ENCODE data around the gene PTRH2. TPM values are rescaled to one million over a fixed set of nuclear protein-coding genes. Genes with fewer than 3 reads are reported as not detected.
"Not testable (repeated sequence)": the region's sequence is repeated elsewhere in the genome, so short reads cannot be mapped to it uniquely, and the experiment has no call there.

PTRH2 gene
- total RNA-seq (9.4 TPM), polyA plus RNA-seq (25.5 TPM)

DNA sequence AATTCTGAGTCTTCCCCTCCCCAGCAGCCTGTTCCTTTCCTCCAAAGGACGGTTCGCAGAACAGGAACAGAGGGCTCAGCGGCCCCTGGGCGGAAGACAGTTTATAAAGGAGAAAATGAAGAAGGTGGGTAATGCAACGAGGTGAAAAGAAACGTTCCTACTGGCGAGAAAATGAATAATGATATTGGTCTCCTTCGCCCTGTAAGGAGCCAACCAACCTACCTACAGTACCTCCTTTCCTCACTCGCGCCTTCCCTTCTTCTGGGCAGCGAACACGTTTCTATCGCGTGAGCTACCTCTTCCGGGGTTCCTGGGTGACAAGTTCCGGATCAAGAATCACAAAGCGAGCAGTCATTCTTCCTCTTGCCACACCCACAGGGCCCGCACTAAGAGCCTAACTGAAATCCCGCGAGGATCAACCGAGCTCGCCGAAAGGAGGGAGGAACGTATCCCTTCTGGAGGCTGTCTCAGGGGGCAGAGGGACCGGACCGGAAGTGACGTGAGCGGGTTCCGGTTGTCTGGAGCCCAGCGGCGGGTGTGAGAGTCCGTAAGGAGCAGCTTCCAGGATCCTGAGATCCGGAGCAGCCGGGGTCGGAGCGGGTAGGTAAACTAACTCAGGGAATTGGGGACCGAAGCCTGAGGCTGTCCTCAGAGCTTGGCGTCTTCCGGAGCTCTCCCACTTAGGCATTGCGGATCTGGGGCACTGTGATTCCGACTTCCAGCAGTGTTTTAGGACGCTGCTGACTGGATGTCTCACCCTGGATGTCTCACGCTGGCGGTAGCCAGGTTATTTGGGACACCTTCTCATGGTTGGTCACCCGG is at the start of gene PTRH2, which contains the start of gene VMP1:
PTRH2 (minus strand) TSS at position 282 of the 822 bp plus-strand sequence. CDS start 9,452 bp downstream, outside the sequence.
VMP1 (plus strand) TSS at position 506 of the 822 bp plus-strand sequence. CDS start 23,793 bp downstream, outside the sequence.
- Histone ChIP-seq H3K4me3 (ENCODE audit: low read depth, low read length) (peak within 1 kb of the TSS; percentile 78), H3K4me1 (ENCODE audit: insufficient read depth) (no peaks in the 10 kb centered on the region), H3K27ac (ENCODE audit: low read depth) (peak within 1 kb of the TSS; percentile 68), H3K36me3 (ENCODE audit: insufficient read depth) (no peaks in the 10 kb centered on the region)
- DNase-seq (ENCODE audit: extremely low spot score) = peak; percentile 99
- WGBS = under 1% methylated on average over 45 of the region's 45 CpGs

DNA sequence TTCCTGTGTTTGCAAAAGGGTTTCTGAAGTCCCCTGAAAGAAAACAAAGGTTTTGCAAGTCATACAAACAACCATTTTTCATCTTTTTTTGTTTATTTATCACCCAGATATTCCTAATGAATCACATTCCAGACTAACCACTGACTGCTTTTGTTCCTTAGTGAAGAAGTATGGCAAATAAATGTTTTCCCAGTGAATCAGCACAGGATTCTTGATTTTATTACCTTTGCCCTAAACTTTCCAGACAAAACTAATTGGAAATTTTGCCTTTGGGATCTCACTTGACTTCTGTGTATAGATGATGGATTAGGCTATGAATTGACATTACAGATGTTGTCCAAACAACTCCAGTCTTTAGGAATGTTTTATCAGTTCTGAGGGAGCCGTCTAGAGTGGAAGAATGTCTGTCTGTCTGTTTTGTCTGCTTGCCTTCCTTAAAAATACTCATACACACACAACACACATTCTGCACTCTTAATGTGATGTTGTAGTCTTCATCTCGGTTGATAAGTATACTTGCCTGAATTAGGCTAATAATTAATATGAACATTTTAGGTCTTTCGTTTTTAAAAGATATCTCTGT is 49.1 kb upstream of the PTRH2 start:
- no peak for DNase-seq (ENCODE audit: extremely low spot score)
- H3K4me3 ChIP-seq (ENCODE audit: low read depth, low read length) = no peak overlapping the region
- WGBS = 37% methylated on average over 3 of the region's 3 CpGs

DNA sequence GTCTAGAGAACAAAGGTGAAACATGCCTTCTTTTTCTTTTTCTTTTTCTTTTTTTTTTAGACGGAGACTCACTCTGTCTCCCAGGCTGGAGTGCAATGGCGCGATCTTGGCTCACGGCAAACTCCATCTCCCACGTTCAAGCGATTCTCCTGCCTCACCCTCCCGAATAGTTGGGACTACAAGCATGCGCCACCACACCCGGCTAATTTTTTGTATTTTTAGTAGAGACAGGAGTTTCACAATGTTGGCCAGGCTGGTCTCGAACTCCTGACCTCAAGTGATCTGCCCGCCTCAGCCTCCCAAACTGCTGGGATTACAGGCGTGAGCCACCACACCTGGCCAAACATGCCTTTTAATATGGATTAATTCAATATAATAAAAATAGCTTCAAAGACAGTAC is 47.8 kb upstream of the PTRH2 start:
- not testable (repeated sequence) for DNase-seq (ENCODE audit: extremely low spot score); H3K4me1 ChIP-seq (ENCODE audit: insufficient read depth); H3K36me3 ChIP-seq (ENCODE audit: insufficient read depth); H3K4me3 ChIP-seq (ENCODE audit: low read depth, low read length); H3K27ac ChIP-seq (ENCODE audit: low read depth)
- 98% methylated on average over 12 of the region's 12 CpGs for WGBS

More for the DNA sequence above, 49.1 kb upstream of the PTRH2 start:
- Histone ChIP-seq H3K4me1 (ENCODE audit: insufficient read depth) (no peaks in the 10 kb centered on the region), H3K36me3 (ENCODE audit: insufficient read depth) (no peaks in the 10 kb centered on the region), H3K27ac (ENCODE audit: low read depth) (no peak overlapping the region)

DNA sequence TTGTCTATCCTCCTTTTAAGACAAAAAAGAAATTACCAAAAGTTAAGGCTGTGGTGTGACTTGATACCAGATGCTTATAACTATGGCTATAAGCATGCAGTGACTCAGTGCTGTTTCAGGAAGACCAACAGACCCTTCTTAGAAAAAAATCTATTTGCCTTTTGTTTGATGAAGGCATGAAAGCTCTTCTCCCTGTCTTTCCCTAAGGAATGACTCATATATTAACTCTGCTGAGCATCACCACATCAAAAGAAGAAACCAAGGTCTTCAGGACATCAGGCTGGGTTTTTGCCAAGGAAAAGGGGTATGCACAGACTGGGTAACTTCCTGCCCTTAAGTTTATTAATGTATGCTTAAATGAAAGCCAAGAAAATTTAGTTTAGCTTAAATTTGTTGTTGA is 47.3 kb upstream of the PTRH2 start:
- H3K36me3 ChIP-seq (ENCODE audit: insufficient read depth) = no peaks in the 10 kb centered on the region
- no peak for DNase-seq (ENCODE audit: extremely low spot score)
- H3K27ac ChIP-seq (ENCODE audit: low read depth) = no peak overlapping the region
- H3K4me3 ChIP-seq (ENCODE audit: low read depth, low read length) = no peak overlapping the region
- no peaks in the 10 kb centered on the region for H3K4me1 ChIP-seq (ENCODE audit: insufficient read depth)

DNA sequence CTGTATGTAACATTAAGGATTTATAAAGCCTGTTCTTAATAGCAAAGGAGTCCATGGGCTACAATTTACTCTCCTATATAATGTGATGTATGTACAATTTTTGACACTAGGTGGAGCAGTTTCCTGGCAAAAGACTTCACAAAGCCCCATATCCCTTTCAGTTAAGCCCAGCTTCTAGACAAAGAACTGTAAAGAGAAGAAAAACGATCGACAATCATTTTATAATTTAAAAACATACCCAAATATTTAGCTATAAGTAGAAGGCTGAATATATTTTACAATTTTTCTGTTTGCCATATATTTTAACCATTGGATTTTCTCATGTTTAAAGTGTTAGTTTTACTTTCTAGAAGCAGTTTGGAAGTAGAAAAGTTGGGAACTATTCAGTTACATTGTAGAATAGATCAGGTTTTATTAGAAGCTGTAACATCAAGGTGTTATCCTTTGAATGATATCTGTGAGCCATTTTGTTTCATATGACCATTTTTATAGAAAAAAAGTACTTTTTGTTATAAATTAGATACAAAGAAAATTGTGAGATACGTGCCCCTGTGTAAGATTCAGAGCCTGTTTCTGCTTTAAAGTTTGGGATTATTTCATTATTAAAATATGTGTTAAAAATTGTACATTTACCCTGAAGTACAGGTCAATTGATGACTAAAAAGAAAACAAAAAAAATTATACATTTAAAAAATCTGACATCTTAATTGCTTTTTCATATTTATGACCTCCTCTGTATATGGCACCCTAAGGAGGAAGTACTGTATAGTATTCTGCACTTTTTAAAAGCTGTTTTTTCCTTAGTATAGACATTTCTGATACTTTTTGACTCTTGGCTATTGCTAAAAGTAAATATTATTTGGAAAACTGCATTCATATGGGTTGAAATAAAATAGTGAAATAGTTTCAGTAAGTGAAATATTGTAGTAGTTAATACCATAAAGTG is 46.6 kb upstream of the PTRH2 start:
- no peak overlapping the region for H3K4me3 ChIP-seq (ENCODE audit: low read depth, low read length)
- DNase-seq (ENCODE audit: extremely low spot score) = peak; percentile 82
- WGBS = 27% methylated on average over 3 of the region's 3 CpGs
- H3K27ac ChIP-seq (ENCODE audit: low read depth) = no peak overlapping the region
- H3K36me3 ChIP-seq (ENCODE audit: insufficient read depth) = no peaks in the 10 kb centered on the region
- no peaks in the 10 kb centered on the region for H3K4me1 ChIP-seq (ENCODE audit: insufficient read depth)

DNA sequence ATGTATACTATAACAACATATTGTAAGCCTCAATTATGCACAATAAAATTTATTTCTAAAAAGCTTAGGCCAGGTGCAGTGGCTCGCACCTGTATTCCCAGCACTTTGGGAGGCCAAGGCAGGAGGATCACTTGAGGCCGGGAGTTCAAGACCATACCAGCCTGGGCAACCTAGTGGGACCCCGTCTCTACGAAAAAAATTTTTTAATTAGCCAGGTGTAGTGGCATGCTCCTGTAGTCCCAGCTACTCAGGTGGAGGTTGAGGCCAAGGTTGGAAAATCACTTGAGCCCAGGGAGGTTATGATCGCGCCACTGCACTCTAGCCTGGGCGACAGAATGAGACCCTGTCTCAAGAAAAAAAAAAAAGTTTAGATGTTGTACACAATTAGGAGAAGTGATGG is 45.7 kb upstream of the PTRH2 start:
- DNase-seq (ENCODE audit: extremely low spot score) = no peak
- H3K36me3 ChIP-seq (ENCODE audit: insufficient read depth) = no peaks in the 10 kb centered on the region
- no peak overlapping the region for H3K4me3 ChIP-seq (ENCODE audit: low read depth, low read length)
- 89% methylated on average over 7 of the region's 7 CpGs for WGBS
- no peak overlapping the region for H3K27ac ChIP-seq (ENCODE audit: low read depth)
- H3K4me1 ChIP-seq (ENCODE audit: insufficient read depth) = no peaks in the 10 kb centered on the region

DNA sequence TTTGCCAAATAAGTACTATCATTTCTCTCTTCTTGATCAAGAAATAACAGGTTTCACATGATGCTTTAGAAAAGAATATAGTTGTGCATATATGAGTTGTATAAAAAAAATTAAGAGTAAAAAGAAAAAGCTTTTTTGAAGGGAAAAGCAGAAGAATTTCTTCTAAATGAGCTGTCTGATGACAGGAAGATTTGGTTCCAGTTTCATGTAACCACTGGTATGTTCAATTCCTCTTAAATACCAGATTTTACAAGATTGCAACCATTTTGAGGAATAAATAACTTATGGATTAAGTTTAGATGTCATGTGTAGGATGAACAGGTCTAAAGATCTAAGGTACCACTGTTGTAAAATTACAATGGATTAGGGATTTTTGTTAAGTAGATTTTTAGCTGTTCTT is 45.2 kb upstream of the PTRH2 start:
- H3K4me1 ChIP-seq (ENCODE audit: insufficient read depth) = no peaks in the 10 kb centered on the region
- no peak for DNase-seq (ENCODE audit: extremely low spot score)
- no peak overlapping the region for H3K4me3 ChIP-seq (ENCODE audit: low read depth, low read length)
- no peak overlapping the region for H3K27ac ChIP-seq (ENCODE audit: low read depth)
- H3K36me3 ChIP-seq (ENCODE audit: insufficient read depth) = no peaks in the 10 kb centered on the region

DNA sequence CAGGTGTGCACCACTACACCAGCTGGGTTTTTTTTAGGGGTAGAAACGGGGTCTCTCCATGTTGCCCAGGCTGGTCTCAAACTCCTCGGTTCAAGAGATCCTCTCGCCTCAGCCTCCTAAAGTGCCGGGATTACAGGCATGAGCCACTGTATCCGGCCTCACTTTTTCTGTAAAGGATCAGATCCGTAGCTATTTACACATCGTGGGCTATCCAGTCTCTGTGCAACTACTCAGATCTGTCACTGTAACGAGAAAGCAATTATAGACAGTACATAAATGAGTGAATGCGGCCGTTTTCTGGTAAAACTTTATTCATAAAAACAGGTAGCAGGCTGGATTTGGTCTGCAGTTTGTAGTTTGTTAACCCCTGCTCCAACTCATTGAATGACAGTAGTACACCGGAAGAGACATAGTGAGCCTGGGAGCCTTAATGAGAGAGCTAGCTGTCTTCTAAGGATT is 44.8 kb upstream of the PTRH2 start:
- WGBS = 90% methylated on average over 11 of the region's 11 CpGs
- DNase-seq (ENCODE audit: extremely low spot score) = no peak
- Histone ChIP-seq H3K4me1 (ENCODE audit: insufficient read depth) (no peaks in the 10 kb centered on the region), H3K4me3 (ENCODE audit: low read depth, low read length) (no peak overlapping the region), H3K27ac (ENCODE audit: low read depth) (no peak overlapping the region), H3K36me3 (ENCODE audit: insufficient read depth) (no peaks in the 10 kb centered on the region)

DNA sequence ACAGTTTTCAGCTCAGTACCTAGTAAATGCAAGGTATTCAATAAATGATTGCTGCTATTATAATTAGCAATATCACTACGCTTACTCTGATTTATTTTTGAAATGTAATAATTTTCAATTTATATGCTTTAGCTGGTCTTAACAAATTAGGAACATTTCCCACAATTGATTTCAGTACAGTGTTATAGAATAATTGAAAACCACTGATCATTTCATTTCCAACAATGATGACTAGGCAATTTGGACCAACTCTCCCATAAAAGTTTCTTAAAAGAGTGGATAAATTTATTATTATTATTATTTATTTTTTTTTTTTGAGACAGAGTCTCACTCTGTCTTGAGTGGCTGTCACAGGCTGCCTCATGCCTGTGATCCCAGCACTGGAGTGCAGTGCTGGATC is 41.4 kb upstream of the PTRH2 start:
- Histone ChIP-seq H3K4me3 (ENCODE audit: low read depth, low read length) (no peak overlapping the region), H3K36me3 (ENCODE audit: insufficient read depth) (no peaks in the 10 kb centered on the region), H3K4me1 (ENCODE audit: insufficient read depth) (no peaks in the 10 kb centered on the region), H3K27ac (ENCODE audit: low read depth) (no peak overlapping the region)
- 98% methylated on average over 1 of the region's 1 CpG for WGBS
- DNase-seq (ENCODE audit: extremely low spot score) = no peak

DNA sequence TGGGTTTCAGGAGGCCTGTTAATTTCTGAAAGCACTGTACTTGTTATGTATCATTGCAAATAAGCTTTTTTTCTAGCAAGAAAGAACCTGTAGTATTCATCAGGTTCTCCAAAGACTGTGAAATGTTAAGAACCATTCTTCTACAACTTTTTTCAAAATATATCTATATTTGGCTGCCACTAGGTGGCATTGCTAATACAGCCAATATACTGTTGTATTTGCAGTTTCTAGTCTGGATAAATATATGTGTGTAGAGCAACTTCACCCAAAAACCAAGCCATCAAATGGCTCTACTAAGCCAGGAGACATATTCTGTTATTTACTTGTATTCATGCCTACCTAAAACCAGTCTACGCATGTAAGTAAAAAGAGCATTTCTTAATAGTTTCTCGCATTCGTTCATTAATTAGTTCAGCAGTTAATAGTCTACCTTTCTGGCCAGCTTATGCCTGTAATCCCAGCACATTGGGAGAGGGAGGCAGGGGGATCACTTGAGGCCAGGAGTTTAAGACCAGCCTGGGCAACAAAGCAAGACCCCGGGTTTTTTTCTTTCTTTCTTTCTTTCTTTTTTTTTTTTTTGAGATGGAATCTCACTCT is 39.7 kb upstream of the PTRH2 start:
- no peak for DNase-seq (ENCODE audit: extremely low spot score)
- no peaks in the 10 kb centered on the region for H3K4me1 ChIP-seq (ENCODE audit: insufficient read depth)
- WGBS = 91% methylated on average over 4 of the region's 4 CpGs
- no peaks in the 10 kb centered on the region for H3K36me3 ChIP-seq (ENCODE audit: insufficient read depth)
- no peak overlapping the region for H3K27ac ChIP-seq (ENCODE audit: low read depth)
- H3K4me3 ChIP-seq (ENCODE audit: low read depth, low read length) = no peak overlapping the region

DNA sequence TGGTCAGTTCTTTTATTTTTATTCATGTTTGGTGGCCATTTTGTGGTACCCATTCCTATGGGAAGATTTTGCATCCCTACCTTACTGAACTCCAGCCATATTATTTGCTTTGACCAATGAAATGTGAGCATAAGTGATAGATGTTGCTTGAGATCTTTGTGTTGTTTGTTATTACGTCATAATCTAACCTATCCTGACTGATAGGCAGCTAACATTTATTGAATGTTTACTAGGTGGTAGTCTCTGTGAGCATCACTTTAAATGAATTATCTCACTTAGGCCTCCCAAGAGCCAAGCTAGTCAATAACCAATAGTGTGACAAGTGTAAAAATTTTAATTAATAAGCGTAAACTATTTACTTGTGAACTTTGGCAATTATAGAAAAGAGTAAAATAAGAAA is 37.8 kb upstream of the PTRH2 start:
- Histone ChIP-seq H3K27ac (ENCODE audit: low read depth) (no peak overlapping the region), H3K4me3 (ENCODE audit: low read depth, low read length) (no peak overlapping the region), H3K36me3 (ENCODE audit: insufficient read depth) (no peaks in the 10 kb centered on the region), H3K4me1 (ENCODE audit: insufficient read depth) (no peaks in the 10 kb centered on the region)
- 95% methylated on average over 2 of the region's 2 CpGs for WGBS
- no peak for DNase-seq (ENCODE audit: extremely low spot score)

DNA sequence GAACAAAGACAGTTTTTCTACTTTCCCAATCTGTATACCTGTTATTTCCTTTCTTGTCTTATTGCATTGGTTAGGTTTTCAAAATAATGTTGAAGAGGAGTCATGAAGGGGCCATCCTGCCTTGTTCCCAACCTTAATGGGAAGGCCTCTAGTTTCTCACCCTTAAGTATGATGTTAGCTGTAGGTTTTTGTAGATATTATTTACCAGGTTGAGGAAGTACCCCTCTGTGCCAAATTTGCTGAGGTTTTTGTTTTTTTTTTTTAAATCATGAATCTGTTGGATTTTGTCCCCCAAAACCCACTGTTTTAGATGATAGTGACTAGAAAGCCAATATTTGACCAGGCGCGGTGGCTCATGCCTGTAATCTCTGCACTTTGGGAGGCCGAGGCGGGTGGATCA is 36.6 kb upstream of the PTRH2 start:
- no peak for DNase-seq (ENCODE audit: extremely low spot score)
- Histone ChIP-seq H3K4me1 (ENCODE audit: insufficient read depth) (no peaks in the 10 kb centered on the region), H3K36me3 (ENCODE audit: insufficient read depth) (no peaks in the 10 kb centered on the region), H3K27ac (ENCODE audit: low read depth) (no peak overlapping the region), H3K4me3 (ENCODE audit: low read depth, low read length) (no peak overlapping the region)
- 96% methylated on average over 4 of the region's 4 CpGs for WGBS

DNA sequence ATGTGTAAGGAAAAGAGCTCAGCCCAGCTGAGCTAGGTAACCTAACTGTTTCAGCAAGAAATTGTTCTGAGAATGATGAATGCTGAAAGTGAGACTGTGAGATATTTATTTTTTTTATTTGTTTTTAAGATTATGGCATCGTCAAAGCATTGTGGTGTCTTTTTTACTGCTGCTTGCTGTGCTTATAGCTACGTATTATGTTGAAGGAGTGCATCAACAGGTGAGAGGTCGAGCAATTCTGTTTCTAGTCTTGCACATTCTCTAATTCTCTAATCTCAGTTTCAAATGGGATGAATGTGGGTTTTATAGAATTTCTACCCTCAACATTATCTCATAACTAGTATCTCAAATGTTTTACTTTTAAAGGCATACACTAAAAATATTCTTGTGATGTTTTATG is 30.1 kb upstream of the PTRH2 start:
- WGBS = 96% methylated on average over 3 of the region's 3 CpGs
- no peaks in the 10 kb centered on the region for H3K36me3 ChIP-seq (ENCODE audit: insufficient read depth)
- H3K4me3 ChIP-seq (ENCODE audit: low read depth, low read length) = no peak overlapping the region

More for the DNA sequence above, 30.1 kb upstream of the PTRH2 start:
- no peak for DNase-seq (ENCODE audit: extremely low spot score)
- Histone ChIP-seq H3K4me1 (ENCODE audit: insufficient read depth) (no peaks in the 10 kb centered on the region), H3K27ac (ENCODE audit: low read depth) (no peak overlapping the region)

Data from urinary bladder (tissue), 4 donors.